Amniotic epithelial cell (primary cell): Measurements from ENCODE around the gene HIVEP3.
A peak's percentile ranks its signal among the peaks of the same experiment; 100 is the strongest.

Source experiments
- DNase-seq: peaks from one replicate; pipeline ENCODE4 v3.0.0-alpha.2; 2010; ENCODE audit warnings: low read depth

Gene HIVEP3

GRCh38 chr1:41495210-41495948 is 423.3 kb downstream of the HIVEP3 start:
- peak; percentile 69 for DNase-seq

GRCh38 chr1:41494351-41495209 is 424.1 kb downstream of the HIVEP3 start:
- DNase-seq: peak; percentile 46

GRCh38 chr1:41493626-41494350 is 424.9 kb downstream of the HIVEP3 start:
- no peak for DNase-seq

GRCh38 chr1:41493117-41493536 is 425.6 kb downstream of the HIVEP3 start:
- DNase-seq: peak; percentile 95

GRCh38 chr1:41492341-41492848 is 426.3 kb downstream of the HIVEP3 start:
- DNase-seq: no peak

- no peak for DNase-seq
Measured at GRCh38 chr1:41490911-41491310, 427.8 kb downstream of the HIVEP3 start.

- no peak for DNase-seq
Measured at GRCh38 chr1:41489561-41489960, 429.2 kb downstream of the HIVEP3 start.

- DNase-seq: no peak
Measured at GRCh38 chr1:41488040-41488951, 430.4 kb downstream of the HIVEP3 start.

GRCh38 chr1:41487126-41488039 is 431.3 kb downstream of the HIVEP3 start:
- peak; percentile 60 for DNase-seq

- DNase-seq: peak; percentile 74
Measured at GRCh38 chr1:41486371-41487125, 432.2 kb downstream of the HIVEP3 start.

GRCh38 chr1:41486053-41486370 is 432.7 kb downstream of the HIVEP3 start:
- DNase-seq: no peak

GRCh38 chr1:41485605-41486004 is 433.1 kb downstream of the HIVEP3 start:
- peak; percentile 84 for DNase-seq

- DNase-seq: no peak
Measured at GRCh38 chr1:41484402-41485241, 434.1 kb downstream of the HIVEP3 start, which contains the start of gene EDN2. Gene EDN2 (minus strand): TSS chr1:41484683. CDS start chr1:41484601, 82 bp downstream.

GRCh38 chr1:41483960-41484401 is 434.7 kb downstream of the HIVEP3 start:
- no peak for DNase-seq

- DNase-seq: no peak
Measured at GRCh38 chr1:41483001-41483850, 435.5 kb downstream of the HIVEP3 start.

- peak; percentile 60 for DNase-seq
Measured at GRCh38 chr1:41482001-41482765, 436.5 kb downstream of the HIVEP3 start.
